ENCODE data around the gene SNCB. TPM values are rescaled to one million over a fixed set of nuclear protein-coding genes. Genes with fewer than 3 reads are reported as not detected.

Gene SNCB
- total and polyA plus RNA-seq, 2 of the 8 experiments (the other 6 are each of a cell fraction or from before 2014, with no cell fraction given): 4.2 to 5.9 TPM

- H2BK120ac ChIP-seq (replicated peaks; ENCODE audit: low read depth, low read length): no peak overlapping the region
- FAIRE-seq (no peak), DNase-seq (ENCODE audit: low read depth in 1 of 2, low spot score in 2 of 2) (no peak)
- 0 out of 7 replicates have a peak, but pooled peaks cover 0 to 2% (median 0%) of the 10 kb centered on the region in 4 experiments for H3K4me1 ChIP-seq (replicated peaks in 1 of 4; ENCODE audit: control insufficient read depth in 3 of 4, insufficient read depth in 4 of 4, low read length in 3 of 4)
- ChIA-PET CTCF (ENCODE audit: partially characterized antibody) (interaction anchor here (0.6 to 5.6 kb wide), 14 partner anchors 9 to 726 kb away, joined by 3 to 37 read pairs (median 5); partner anchors contain the start of gene CPLX2), POLR2A (ENCODE audit: partially characterized antibody) (interaction anchor here (0.8 to 3.3 kb wide), 5 partner anchors 19 to 210 kb away, joined by 3 to 23 read pairs (median 5); partner anchors contain the start of genes EIF4E1B, NOP16, RNF44 and SNCB)
- H3K79me1 ChIP-seq (ENCODE audit: low read depth, low read length): no peaks in the 10 kb centered on the region
- H2AK5ac ChIP-seq (ENCODE audit: low read depth, low read length): no peak overlapping the region
- peaks cover 0 to 19% (median 7%) of the 10 kb centered on the region in 4 experiments; a peak in 3 of 7 replicates for H3K27me3 ChIP-seq (replicated peaks in 1 of 4; ENCODE audit: control insufficient read depth in 3 of 4, extremely low read depth in 1 of 4, insufficient read depth in 3 of 4, low read length in 3 of 4)
- peak overlapping the region; percentile 69 to 83 for H3K4me2 ChIP-seq (ENCODE audit: insufficient read depth in 1 of 2, low read depth in 2 of 2, low read length in 2 of 2)
- peak overlapping the region; percentile 72 for H4K8ac ChIP-seq (ENCODE audit: extremely low read depth, insufficient read depth, low read length)
- no peak overlapping the region for H2BK20ac ChIP-seq (ENCODE audit: low read length)
- H3K36me3 ChIP-seq (ENCODE audit: control insufficient read depth in 2 of 4, insufficient read depth in 4 of 4, low read length in 3 of 4): peaks cover 0 to 4% (median 0%) of the 10 kb centered on the region in 4 experiments; a peak in 2 of 8 replicates
- H3K4me3 ChIP-seq (ENCODE audit: extremely low read depth in 1 of 4, insufficient read depth in 2 of 4, low read depth in 3 of 4, low read length in 4 of 4): peak overlapping the region in 2 of 4 experiments; percentile 21 to 55; a peak in 3 of 8 replicates
- no peaks in the 10 kb centered on the region for H3K79me2 ChIP-seq (ENCODE audit: control insufficient read depth in 1 of 2, insufficient read depth in 2 of 2, low read length in 2 of 2)
- no peak overlapping the region for H3K56ac ChIP-seq (replicated peaks; ENCODE audit: insufficient read length, low read depth, low read length)
- H2BK5ac ChIP-seq (ENCODE audit: low read depth, low read length): no peak overlapping the region
- no peak overlapping the region for H3K18ac ChIP-seq (ENCODE audit: extremely low read depth, low read length)
- H4K91ac ChIP-seq (replicated peaks; ENCODE audit: insufficient read length, low read length): no peak overlapping the region
- WGBS, 2 experiments (ENCODE audit: extremely low coverage in 1 of 2, insufficient coverage in 1 of 2, insufficient read length in 1 of 2, insufficient replicate concordance in 2 of 2, low coverage in 1 of 2, low lambda C conversion rate in 2 of 2, missing lambda C conversion rate in 1 of 2): 69% methylated on average over 46 of the region's 47 CpGs; no CpG with 5 or more reads in 1 of the 2 experiments
- H2AFZ ChIP-seq (ENCODE audit: low read length): 0 out of 2 replicates have a peak overlapping the region, but pooled peaks have one; percentile 14
- H3K14ac ChIP-seq (ENCODE audit: insufficient read length): no peak overlapping the region
- peaks cover 0 to 9% of the 10 kb centered on the region in 2 experiments for H4K20me1 ChIP-seq (replicated peaks in 1 of 2; ENCODE audit: control insufficient read depth in 1 of 2, insufficient read depth in 2 of 2, low read length in 2 of 2)
- no peak overlapping the region for H2BK12ac ChIP-seq (ENCODE audit: low read depth, low read length)
- H3K9ac ChIP-seq (replicated peaks in 1 of 4; ENCODE audit: extremely low read depth in 1 of 4, low read depth in 3 of 4, low read length in 3 of 4): no peak overlapping the region
- H3K23ac ChIP-seq (ENCODE audit: insufficient read length): no peak overlapping the region
- H3K27ac ChIP-seq (ENCODE audit: low read depth, low read length): no peak overlapping the region
- no peak overlapping the region for H3K4ac ChIP-seq (replicated peaks; ENCODE audit: insufficient read length, low read depth, low read length)
- H3K23me2 ChIP-seq (ENCODE audit: low read depth, low read length): peaks cover 2% of the 10 kb centered on the region; the same call in 1 of the 2 replicates
- H4K5ac ChIP-seq (ENCODE audit: insufficient read length, low read depth, low read length): no peak overlapping the region
- H3K9me3 ChIP-seq (ENCODE audit: insufficient read depth in 2 of 2, low read depth in 1 of 2, low read length in 1 of 2): peaks cover 0 to 5% of the 10 kb centered on the region in 2 experiments; a peak in 1 of 4 replicates
- H2BK15ac ChIP-seq (ENCODE audit: low read length): no peak overlapping the region
- TF ChIP-seq HDAC6 (IDR thresholded peaks at IDR 0.05; ENCODE audit: low read depth, low read length) (no peak), ATF3 (IDR thresholded peaks at IDR 0.05; ENCODE audit: insufficient read depth, low read depth, low read length) (no peak), CTCF (IDR thresholded peaks at IDR 0.05; ENCODE audit: control extremely low read depth in 1 of 3, insufficient read depth in 1 of 3, low read depth in 1 of 3, low read length in 3 of 3) (peak in 2 of 3 experiments; percentile 40 to 48; a peak in 3 of 4 replicates), KDM4A (IDR thresholded peaks at IDR 0.05; ENCODE audit: low read depth, low read length, severe bottlenecking) (no peak), POU5F1 (IDR thresholded peaks at IDR 0.05; ENCODE audit: low read depth, low read length) (no peak), KDM1A (IDR thresholded peaks at IDR 0.05; ENCODE audit: borderline replicate concordance, low read length) (no peak)
Measured at GRCh38 chr5:176597417-176598389, 32.6 kb downstream of the SNCB start.
